Activated CD8-positive, alpha-beta memory T cell treated with anti-CD3 and anti-CD28 coated beads for 4 hours (primary cell): ENCODE measurements around the gene USP34.
"Not testable (repeated sequence)": the region's sequence is repeated elsewhere in the genome, so short reads cannot be mapped to it uniquely, and the experiment has no call there.

Source experiments
- DNase-seq, 2 donors: peaks; one replicate each; pipeline ENCODE4 v3.0.0-alpha.2; 2020; ENCODE audit warnings: low read depth in 2 of 2

Gene USP34

DNA sequence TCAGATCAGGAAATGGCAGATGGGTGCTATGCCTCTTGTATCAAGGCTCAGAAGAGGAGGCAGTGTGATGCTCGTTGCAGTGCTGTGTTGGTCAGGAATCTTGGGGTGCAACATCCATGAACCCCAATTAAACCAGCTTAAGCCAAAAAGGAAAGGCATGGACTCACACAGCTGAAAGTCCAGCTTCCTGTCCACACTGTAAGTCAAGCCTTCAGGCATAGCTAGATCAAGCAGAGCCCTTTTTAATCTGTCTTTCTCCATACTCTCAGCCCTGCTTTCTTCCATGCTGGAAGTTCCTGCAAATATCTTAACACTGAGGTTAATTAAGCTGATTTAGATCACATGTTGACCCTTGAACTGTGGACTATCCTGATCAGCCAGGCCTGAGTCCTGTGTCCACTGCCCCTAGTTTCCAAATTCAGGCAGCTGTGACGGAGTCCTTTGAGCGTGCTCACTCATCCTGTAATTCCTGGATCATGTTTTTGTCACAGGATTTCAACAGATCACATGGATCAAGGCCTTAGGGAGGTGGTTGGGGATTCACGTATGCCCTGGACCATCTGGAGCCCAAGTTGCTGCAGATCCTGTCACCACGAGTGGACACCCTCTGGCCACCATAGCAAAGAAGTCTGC lies 313.4 kb downstream of the USP34 start:
- DNase-seq: no peak

DNA sequence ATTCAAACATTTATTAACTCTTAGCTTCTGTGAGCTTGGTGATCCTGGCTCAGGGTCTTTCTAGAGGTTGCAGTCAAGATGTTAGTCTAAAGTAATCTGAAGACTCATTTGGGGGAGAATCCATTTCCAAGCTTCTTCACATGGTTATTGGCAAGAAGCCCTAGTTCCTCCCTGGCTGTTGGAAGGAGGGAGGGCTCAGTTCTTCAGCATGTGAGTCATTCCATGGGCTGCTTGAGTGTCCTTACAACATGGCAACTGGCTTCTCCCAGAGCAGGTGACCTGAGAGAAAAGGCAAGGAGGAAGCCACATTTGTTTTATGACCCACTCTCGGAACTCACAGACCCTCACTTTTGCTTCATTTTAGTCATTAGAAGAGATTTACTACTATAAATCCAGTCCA lies 319.5 kb downstream of the USP34 start:
- DNase-seq: no peak

DNA sequence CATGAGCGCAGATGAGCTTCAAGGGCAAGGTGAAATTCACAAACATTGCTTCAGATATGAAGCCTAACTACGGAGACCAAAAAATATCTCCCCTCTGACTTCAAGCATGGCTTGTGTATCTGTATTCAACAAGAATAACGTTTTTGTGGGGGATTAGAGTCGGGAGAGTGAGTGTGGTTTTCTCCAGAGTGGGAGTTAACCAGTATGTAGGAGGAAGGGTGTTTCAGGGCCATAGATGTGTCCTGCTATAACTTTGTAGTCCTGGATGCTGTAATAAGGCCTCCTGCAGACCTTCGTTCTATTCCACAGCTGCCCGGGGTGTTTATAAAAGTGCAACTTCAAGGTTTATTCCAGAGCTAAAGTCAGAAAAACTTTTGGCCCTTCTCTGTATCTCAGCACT lies 321.8 kb downstream of the USP34 start:
- DNase-seq: no peak

DNA sequence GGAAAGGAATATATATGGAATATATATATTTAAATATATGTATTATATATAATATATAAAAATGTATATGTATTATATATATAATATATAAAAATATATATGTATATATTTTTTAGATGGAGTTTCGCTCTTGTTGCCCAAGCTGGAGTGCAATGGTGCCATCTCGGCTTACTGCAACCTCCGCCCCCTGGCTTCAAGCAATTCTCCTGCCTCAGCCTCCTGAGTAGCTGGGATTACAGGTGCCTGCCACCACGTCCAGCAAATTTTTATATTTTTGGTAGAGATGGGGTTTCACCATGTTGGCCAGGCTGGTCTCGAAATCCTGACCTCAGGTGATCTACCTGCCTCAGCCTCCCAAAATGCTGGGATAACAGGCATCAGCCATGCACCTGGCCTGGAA lies 322.8 kb downstream of the USP34 start:
- DNase-seq: not testable (repeated sequence)

DNA sequence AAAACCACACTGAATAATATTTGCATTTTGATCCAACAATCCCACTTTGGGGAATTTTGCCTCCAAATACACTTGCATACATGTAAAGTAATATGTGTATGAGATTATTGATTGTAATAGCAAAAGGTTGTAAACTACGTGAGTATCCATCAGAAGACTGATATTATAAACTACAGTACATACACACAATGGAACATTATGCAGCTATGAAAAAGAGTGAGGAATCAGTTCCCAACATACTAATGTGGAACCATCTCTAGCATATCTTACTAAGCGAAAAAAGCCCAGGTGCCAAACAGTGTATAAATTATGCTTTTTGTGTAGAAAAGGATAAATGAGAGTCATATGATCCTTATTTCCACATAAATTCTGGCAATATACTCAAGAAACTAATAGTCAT lies 324.9 kb downstream of the USP34 start:
- DNase-seq: no peak

DNA sequence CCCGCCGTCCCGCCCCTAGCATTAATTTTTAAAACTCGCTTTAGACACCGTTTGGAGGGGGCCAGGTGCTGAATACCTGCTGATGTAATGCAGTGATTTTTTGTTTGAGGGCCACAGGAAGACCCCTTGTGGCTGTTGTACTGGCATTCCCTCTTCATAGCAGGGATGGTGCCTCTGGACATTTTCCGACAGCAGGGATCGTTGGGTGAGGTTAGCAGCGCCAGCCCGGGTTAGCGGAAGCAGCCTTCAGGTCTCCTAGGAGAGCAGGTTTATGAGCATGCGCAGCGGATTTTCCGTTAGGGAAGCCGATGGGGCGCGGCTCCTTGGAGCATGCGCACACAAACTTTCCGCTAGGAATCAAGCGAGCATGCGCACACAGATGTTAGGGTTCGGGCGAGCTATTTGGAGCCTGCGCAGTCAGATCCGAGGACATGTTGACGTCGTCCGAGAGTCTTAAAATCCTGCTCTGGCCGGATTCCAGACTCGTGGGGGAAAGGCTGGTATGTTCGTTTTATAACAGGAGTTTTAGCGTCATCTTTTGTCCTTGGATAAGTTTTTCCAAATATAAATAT lies 326.1 kb downstream of the USP34 start:
- peak; percentile 83 to 89 for DNase-seq

DNA sequence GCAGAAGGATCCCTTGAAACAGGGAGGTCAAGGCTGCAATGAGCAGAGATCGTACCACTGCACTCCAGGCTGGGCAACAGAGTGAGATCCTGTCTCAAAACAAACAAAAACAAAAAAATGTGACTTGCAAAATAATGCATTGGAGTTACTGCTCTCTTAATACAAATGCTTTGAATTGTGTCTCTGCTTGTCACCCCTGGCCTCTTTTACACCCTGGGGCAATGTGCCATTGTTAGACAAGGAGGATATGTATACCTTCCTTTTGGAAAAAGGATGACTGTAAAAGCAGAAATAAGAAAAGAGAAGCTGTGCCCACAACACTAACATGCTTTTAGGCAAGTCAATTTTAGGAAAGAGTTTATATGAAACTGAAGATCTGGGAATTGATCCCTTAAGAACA lies 329.7 kb downstream of the USP34 start:
- DNase-seq: no peak

DNA sequence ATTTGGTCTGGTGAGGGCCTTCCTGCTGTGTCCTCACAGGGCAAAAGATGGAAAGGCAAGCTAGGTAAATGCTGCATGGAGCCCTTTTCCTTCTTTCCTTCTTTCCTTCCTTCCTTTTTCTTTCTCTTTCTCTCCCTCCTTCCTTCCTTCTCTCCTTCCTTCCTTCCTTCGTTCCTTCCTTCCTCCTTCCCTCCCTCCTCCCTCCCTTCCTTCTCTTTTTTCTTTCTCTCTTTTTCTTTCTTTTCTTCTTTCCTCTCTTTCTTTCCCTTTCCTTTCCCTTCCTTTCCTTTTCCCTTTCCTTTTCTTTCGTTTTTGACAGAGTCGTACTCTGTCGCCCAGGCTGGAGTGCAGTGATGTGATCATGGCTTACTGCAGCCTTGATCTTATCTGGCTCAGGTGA lies 332.0 kb downstream of the USP34 start:
- DNase-seq: no peak
